ENCODE data around the gene EPB41L4B. TPM values are rescaled to one million over a fixed set of nuclear protein-coding genes. Genes with fewer than 3 reads are reported as not detected.

The EPB41L4B gene
- total and polyA plus RNA-seq, 7 experiments from 2014 or later, result 0.36 TPM; not detected in 6

DNA sequence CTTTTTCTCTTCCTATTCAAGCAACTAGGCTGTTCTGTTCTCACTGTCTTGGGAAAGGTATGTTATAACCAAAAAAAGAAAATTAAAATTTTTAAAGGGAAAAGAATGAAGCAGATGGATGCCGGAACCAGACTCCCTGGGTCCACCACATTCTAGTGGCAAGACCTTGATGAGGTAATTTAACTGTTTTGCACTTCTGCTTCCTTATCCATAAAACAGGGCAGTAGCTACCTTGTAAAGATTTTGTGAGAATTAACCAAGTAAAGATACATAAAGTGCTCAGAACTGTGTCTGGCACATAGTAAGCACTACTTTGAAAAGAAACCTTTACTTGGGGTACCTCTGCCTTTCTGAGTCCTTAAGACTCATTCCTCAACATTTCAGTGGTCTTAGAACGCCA lies 17.0 kb downstream of the EPB41L4B start:
- no peaks in the 10 kb centered on the region for H3K9me3 ChIP-seq (ENCODE audit: control insufficient read depth in 2 of 3, low read length in 3 of 3)
- no peak overlapping the region for H3K4me3 Mint-ChIP-seq
- H3K4me1 ChIP-seq (ENCODE audit: control insufficient read depth in 2 of 2, insufficient read depth in 2 of 2, low read length in 2 of 2), result no peaks in the 10 kb centered on the region
- no peak overlapping the region for H3K27ac Mint-ChIP-seq
- no peak overlapping the region for H3K4me3 ChIP-seq (ENCODE audit: low read length)
- no peaks in the 10 kb centered on the region for H3K36me3 Mint-ChIP-seq
- peaks cover 0 to 1% (median 0%) of the 10 kb centered on the region in 11 donors for H3K9me3 Mint-ChIP-seq
- peaks cover 36 to 55% (median 50%) of the 10 kb centered on the region in 5 donors for H3K27me3 Mint-ChIP-seq
- no peaks in the 10 kb centered on the region for H3K36me3 ChIP-seq (ENCODE audit: control insufficient read depth in 2 of 3, insufficient read depth in 3 of 3, low read length in 3 of 3)
- CTCF ChIA-PET, result no interaction called here
- no peak for DNase-seq
- H3K27ac ChIP-seq (ENCODE audit: low read depth, low read length), result no peak overlapping the region
- H3K4me1 Mint-ChIP-seq, result no peaks in the 10 kb centered on the region
- ATAC-seq, result no peak
- intact Hi-C loops (cut with micrococcal nuclease), result no loop called here
- POLR2A ChIA-PET, result no interaction called here
- H3K27me3 ChIP-seq (ENCODE audit: control insufficient read depth in 2 of 2, insufficient read depth in 2 of 2, low read length in 2 of 2), result no peaks in the 10 kb centered on the region

GRCh38 chr9:109302606-109303005 lies 18.3 kb downstream of the EPB41L4B start:
- POLR2A ChIA-PET, result no interaction called here

DNA sequence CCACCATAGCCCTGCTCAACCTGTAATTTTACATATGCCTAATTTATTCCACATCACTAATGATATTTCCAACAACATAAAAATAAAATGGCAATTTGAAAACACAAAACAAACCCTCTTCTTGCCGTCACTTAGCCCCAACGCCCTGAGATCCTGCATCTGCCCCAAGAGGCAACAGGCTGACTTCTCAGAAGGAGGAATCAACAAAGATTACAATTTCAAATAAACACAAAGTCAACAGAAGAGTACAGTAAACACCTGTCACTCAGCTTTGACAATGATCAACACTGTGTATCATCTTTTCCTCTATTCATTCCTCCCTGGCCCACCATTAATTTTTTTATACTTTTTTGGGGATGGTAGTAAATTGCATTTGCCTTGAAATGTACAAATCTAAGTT lies 19.8 kb downstream of the EPB41L4B start:
- Histone ChIP-seq H3K4me3 (ENCODE audit: low read length) (no peak overlapping the region), H3K4me1 (ENCODE audit: control insufficient read depth in 2 of 2, insufficient read depth in 2 of 2, low read length in 2 of 2) (no peaks in the 10 kb centered on the region), H3K36me3 (ENCODE audit: control insufficient read depth in 2 of 3, insufficient read depth in 3 of 3, low read length in 3 of 3) (no peaks in the 10 kb centered on the region), H3K27me3 (ENCODE audit: control insufficient read depth in 2 of 2, insufficient read depth in 2 of 2, low read length in 2 of 2) (no peaks in the 10 kb centered on the region), H3K9me3 (ENCODE audit: control insufficient read depth in 2 of 3, low read length in 3 of 3) (no peaks in the 10 kb centered on the region), H3K27ac (ENCODE audit: low read depth, low read length) (no peak overlapping the region)
- POLR2A ChIA-PET, result no interaction called here
- DNase-seq (no peak), ATAC-seq (no peak)
- Mint-ChIP-seq H3K4me3 (no peak overlapping the region), H3K36me3 (peaks cover 0 to 1% (median 0%) of the 10 kb centered on the region in 5 donors), H3K27me3 (peaks cover 29 to 46% (median 42%) of the 10 kb centered on the region in 5 donors), H3K4me1 (peaks cover 0 to 19% (median 1%) of the 10 kb centered on the region in 7 donors), H3K9me3 (peaks cover 0 to 3% (median 0%) of the 10 kb centered on the region in 11 donors), H3K27ac (no peak overlapping the region)
- CTCF ChIA-PET, result no interaction called here
- intact Hi-C loops (cut with micrococcal nuclease), result no loop called here

More at GRCh38 chr9:109302606-109303005, 18.3 kb downstream of the EPB41L4B start:
- no peak for ATAC-seq
- no peak overlapping the region for H3K4me3 Mint-ChIP-seq
- peaks cover 33 to 50% (median 47%) of the 10 kb centered on the region in 5 donors for H3K27me3 Mint-ChIP-seq
- H3K9me3 Mint-ChIP-seq, result peaks cover 0 to 2% (median 0%) of the 10 kb centered on the region in 11 donors
- CTCF ChIA-PET, result no interaction called here
- Histone ChIP-seq H3K27me3 (ENCODE audit: control insufficient read depth in 2 of 2, insufficient read depth in 2 of 2, low read length in 2 of 2) (no peaks in the 10 kb centered on the region), H3K9me3 (ENCODE audit: control insufficient read depth in 2 of 3, low read length in 3 of 3) (no peaks in the 10 kb centered on the region), H3K36me3 (ENCODE audit: control insufficient read depth in 2 of 3, insufficient read depth in 3 of 3, low read length in 3 of 3) (no peaks in the 10 kb centered on the region), H3K27ac (ENCODE audit: low read depth, low read length) (no peak overlapping the region), H3K4me3 (ENCODE audit: low read length) (no peak overlapping the region), H3K4me1 (ENCODE audit: control insufficient read depth in 2 of 2, insufficient read depth in 2 of 2, low read length in 2 of 2) (no peaks in the 10 kb centered on the region)
- H3K36me3 Mint-ChIP-seq, result no peaks in the 10 kb centered on the region
- DNase-seq, result no peak
- H3K4me1 Mint-ChIP-seq, result peaks cover 0 to 6% (median 0%) of the 10 kb centered on the region in 7 donors
- intact Hi-C loops (cut with micrococcal nuclease), result no loop called here
- no peak overlapping the region for H3K27ac Mint-ChIP-seq

GRCh38 chr9:109299891-109300290 lies 21.0 kb downstream of the EPB41L4B start:
- no peaks in the 10 kb centered on the region for H3K36me3 ChIP-seq (ENCODE audit: control insufficient read depth in 2 of 3, insufficient read depth in 3 of 3, low read length in 3 of 3)
- H3K9me3 Mint-ChIP-seq, result peaks cover 0 to 3% (median 0%) of the 10 kb centered on the region in 11 donors
- DNase-seq (no peak), ATAC-seq (no peak)
- peaks cover 0 to 30% (median 7%) of the 10 kb centered on the region in 7 donors for H3K4me1 Mint-ChIP-seq
- no peak overlapping the region for H3K4me3 Mint-ChIP-seq
- no peaks in the 10 kb centered on the region for H3K4me1 ChIP-seq (ENCODE audit: control insufficient read depth in 2 of 2, insufficient read depth in 2 of 2, low read length in 2 of 2)
- no peak overlapping the region for H3K27ac Mint-ChIP-seq
- peaks cover 0 to 1% (median 0%) of the 10 kb centered on the region in 5 donors for H3K36me3 Mint-ChIP-seq
- H3K27me3 Mint-ChIP-seq, result peaks cover 34 to 44% (median 44%) of the 10 kb centered on the region in 5 donors
- no peak overlapping the region for H3K27ac ChIP-seq (ENCODE audit: low read depth, low read length)
- intact Hi-C loops (cut with micrococcal nuclease), result no loop called here
- H3K4me3 ChIP-seq (ENCODE audit: low read length), result no peak overlapping the region
- no peaks in the 10 kb centered on the region for H3K27me3 ChIP-seq (ENCODE audit: control insufficient read depth in 2 of 2, insufficient read depth in 2 of 2, low read length in 2 of 2)
- ChIA-PET POLR2A (no interaction called here), CTCF (no interaction called here)
- H3K9me3 ChIP-seq (ENCODE audit: control insufficient read depth in 2 of 3, low read length in 3 of 3), result no peaks in the 10 kb centered on the region

DNA sequence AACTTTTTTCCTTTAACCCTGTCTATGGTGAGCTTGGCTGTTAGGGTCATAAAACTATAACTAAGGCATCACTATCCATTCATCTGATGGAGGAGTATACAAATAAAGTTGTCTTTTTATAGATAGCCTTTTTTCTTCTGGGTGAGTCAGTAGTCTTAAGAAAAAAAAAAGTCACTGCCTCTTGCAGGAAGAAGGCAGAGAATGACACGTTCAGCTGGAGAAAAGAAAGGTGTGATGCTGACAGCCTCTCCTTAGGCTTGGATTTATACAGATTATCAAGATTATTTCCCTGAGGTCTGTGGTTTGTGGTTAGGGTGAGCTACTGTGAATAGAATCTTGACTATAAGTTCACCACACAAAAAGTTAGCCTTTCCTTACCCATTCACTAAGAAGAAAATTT lies 23.0 kb downstream of the EPB41L4B start:
- H3K27ac ChIP-seq (ENCODE audit: low read depth, low read length), result no peak overlapping the region
- Mint-ChIP-seq H3K27ac (no peak overlapping the region), H3K4me1 (peaks cover 0 to 30% (median 7%) of the 10 kb centered on the region in 7 donors), H3K36me3 (peaks cover 0 to 1% (median 0%) of the 10 kb centered on the region in 5 donors), H3K9me3 (peaks cover 0 to 3% (median 0%) of the 10 kb centered on the region in 11 donors), H3K4me3 (no peak overlapping the region), H3K27me3 (peaks cover 34 to 41% (median 39%) of the 10 kb centered on the region in 5 donors)
- no peaks in the 10 kb centered on the region for H3K4me1 ChIP-seq (ENCODE audit: control insufficient read depth in 2 of 2, insufficient read depth in 2 of 2, low read length in 2 of 2)
- H3K27me3 ChIP-seq (ENCODE audit: control insufficient read depth in 2 of 2, insufficient read depth in 2 of 2, low read length in 2 of 2), result no peaks in the 10 kb centered on the region
- ChIA-PET CTCF (no interaction called here), POLR2A (no interaction called here)
- H3K9me3 ChIP-seq (ENCODE audit: control insufficient read depth in 2 of 3, low read length in 3 of 3), result no peaks in the 10 kb centered on the region
- intact Hi-C loops (cut with micrococcal nuclease), result no loop called here
- no peaks in the 10 kb centered on the region for H3K36me3 ChIP-seq (ENCODE audit: control insufficient read depth in 2 of 3, insufficient read depth in 3 of 3, low read length in 3 of 3)
- DNase-seq (no peak), ATAC-seq (no peak)
- H3K4me3 ChIP-seq (ENCODE audit: low read length), result no peak overlapping the region

DNA sequence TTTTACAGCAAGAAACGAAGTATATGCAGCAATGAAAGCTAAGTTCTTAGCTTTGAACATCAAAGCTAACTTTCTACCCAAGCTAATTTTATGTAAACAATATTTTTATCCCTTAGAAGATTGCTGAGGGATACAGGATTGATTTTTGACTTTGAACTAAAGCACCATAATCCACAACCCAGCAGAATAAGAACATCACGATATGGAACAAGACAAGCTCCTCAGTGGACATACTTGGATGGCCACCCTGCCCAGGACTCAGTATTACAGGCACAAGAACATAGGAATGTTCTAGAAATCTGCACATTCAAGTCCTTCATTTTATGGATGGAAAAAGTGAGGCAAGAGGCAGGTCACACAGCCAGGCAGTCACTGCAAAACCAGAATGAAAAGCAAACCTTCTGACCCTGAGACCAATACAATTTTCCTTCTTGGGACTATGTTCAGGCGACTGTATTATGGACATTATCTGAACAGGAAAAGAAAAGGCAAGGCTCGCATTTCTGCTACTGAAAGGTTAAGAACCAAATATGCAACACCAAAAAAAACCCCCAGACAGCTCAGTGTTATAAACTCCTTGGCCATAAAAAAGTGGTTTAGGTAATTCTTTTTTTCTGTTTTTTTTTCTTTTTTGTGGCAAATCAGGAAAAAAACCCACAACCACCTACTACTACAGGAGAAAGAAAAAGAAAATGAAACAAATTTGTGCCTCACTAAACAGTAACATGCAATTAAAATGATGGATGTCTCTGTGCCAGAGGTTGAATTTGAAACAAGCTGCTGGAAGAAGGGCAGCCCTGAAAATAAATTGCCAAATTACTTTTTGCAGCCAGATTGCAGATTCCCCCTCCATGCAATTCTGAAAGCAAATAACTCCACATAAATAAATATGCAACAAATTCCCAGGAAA lies 25.4 kb downstream of the EPB41L4B start:
- Histone ChIP-seq H3K27me3 (ENCODE audit: control insufficient read depth in 2 of 2, insufficient read depth in 2 of 2, low read length in 2 of 2) (no peaks in the 10 kb centered on the region), H3K36me3 (ENCODE audit: control insufficient read depth in 2 of 3, insufficient read depth in 3 of 3, low read length in 3 of 3) (no peaks in the 10 kb centered on the region), H3K9me3 (ENCODE audit: control insufficient read depth in 2 of 3, low read length in 3 of 3) (no peaks in the 10 kb centered on the region), H3K4me3 (ENCODE audit: low read length) (no peak overlapping the region), H3K4me1 (ENCODE audit: control insufficient read depth in 2 of 2, insufficient read depth in 2 of 2, low read length in 2 of 2) (no peaks in the 10 kb centered on the region), H3K27ac (ENCODE audit: low read depth, low read length) (no peak overlapping the region)
- DNase-seq (no peak), ATAC-seq (no peak)
- ChIA-PET POLR2A (no interaction called here), CTCF (no interaction called here)
- Mint-ChIP-seq H3K36me3 (peaks cover 0 to 1% (median 0%) of the 10 kb centered on the region in 5 donors), H3K4me1 (peaks cover 0 to 30% (median 7%) of the 10 kb centered on the region in 7 donors), H3K27ac (peak overlapping the region in 1 of 9 donors; percentile 23), H3K9me3 (peaks cover 0 to 3% (median 0%) of the 10 kb centered on the region in 11 donors), H3K4me3 (peak overlapping the region in 1 of 10 donors; percentile 60), H3K27me3 (peaks cover 20 to 30% (median 21%) of the 10 kb centered on the region in 5 donors)
- intact Hi-C loops (cut with micrococcal nuclease), result loop anchor here in 1 of 2 donors (1.0 kb wide), 1 partner anchor 114 kb away; no protein-coding TSS in a partner anchor
